GM12874 (cell line): Measurements from ENCODE around the gene NKAIN2.

Experiments used
- TF ChIP-seq, protein P1 (sequence below): IDR thresholded peaks from 2 replicates; pipeline ENCODE4 v1.5.1; 2011; ENCODE audit warnings: low read depth, mild to moderate bottlenecking, control low read depth, low read length, moderate library complexity; ENCODE audit not compliant: insufficient read depth

The NKAIN2 gene

GRCh38 chr6:124446961-124447360, 643.3 kb downstream of the NKAIN2 start:
- TF ChIP-seq, protein P1, sequence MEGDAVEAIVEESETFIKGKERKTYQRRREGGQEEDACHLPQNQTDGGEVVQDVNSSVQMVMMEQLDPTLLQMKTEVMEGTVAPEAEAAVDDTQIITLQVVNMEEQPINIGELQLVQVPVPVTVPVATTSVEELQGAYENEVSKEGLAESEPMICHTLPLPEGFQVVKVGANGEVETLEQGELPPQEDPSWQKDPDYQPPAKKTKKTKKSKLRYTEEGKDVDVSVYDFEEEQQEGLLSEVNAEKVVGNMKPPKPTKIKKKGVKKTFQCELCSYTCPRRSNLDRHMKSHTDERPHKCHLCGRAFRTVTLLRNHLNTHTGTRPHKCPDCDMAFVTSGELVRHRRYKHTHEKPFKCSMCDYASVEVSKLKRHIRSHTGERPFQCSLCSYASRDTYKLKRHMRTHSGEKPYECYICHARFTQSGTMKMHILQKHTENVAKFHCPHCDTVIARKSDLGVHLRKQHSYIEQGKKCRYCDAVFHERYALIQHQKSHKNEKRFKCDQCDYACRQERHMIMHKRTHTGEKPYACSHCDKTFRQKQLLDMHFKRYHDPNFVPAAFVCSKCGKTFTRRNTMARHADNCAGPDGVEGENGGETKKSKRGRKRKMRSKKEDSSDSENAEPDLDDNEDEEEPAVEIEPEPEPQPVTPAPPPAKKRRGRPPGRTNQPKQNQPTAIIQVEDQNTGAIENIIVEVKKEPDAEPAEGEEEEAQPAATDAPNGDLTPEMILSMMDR: no peak

GRCh38 chr6:124459268-124459667, 655.6 kb downstream of the NKAIN2 start:
- TF ChIP-seq, protein P1: no peak

DNA sequence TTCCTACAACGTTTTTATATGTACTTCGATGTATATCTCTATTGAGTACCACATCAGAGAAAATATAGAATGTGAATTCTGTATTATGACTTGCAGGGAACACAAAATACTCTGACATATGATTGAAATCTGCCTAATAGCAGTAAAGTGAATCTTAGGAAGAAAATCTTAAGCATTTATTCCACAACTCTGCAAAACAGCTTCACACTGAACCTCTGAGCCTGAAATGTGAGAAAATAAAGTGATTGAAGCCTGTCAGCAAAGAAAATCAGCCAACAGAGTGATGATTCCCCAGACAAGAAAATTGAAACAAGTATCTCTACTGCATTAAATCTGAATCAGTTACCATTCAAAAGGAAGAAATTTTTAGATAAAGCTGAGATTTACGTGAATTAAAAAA, 659.1 kb downstream of the NKAIN2 start:
- TF ChIP-seq, protein P1: no peak

DNA sequence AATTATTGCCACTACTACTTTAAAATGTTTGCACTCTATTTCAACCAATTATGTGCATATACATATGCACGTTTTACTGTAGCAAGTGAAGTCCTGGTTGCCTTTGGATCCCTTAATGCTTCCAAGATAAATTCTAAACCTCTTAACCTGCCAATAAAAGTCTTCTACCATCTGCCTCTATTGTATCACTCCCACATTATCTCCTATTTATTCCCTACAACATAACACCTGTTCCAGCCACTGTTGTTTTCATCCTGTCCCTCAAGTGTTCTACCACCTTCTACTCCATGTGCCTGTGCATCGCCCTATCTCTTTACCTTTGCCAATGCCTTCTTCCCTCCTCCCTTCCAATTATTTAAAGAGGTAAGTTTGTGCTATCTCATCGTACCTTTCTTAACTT, 659.6 kb downstream of the NKAIN2 start:
- TF ChIP-seq, protein P1: no peak

GRCh38 chr6:124466949-124467348, 663.3 kb downstream of the NKAIN2 start:
- TF ChIP-seq, protein P1: no peak

DNA sequence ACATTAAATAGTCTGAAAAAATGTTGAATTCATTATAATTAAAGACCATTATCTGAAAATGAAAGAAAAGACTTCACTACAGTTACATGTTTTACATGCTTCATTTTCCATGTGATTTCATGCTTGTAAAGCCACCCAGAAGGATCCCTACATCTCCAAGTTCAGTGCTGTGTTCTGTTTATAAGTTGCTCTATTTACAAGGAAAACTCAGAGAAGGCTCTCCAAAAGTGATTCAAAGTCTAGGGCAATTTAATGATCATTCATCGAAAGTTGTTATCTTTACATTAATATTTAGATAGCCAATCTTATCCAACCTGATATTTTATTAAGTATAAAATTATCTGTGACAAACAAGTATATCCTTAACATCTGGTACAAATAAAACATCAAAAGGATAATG, 663.7 kb downstream of the NKAIN2 start:
- TF ChIP-seq, protein P1: no peak

GRCh38 chr6:124470803-124471202, 667.1 kb downstream of the NKAIN2 start:
- TF ChIP-seq, protein P1: no peak

GRCh38 chr6:124475176-124475575, 671.5 kb downstream of the NKAIN2 start:
- TF ChIP-seq, protein P1: no peak
